ENCODE results near the gene B4GALNT2.
A peak's percentile ranks its signal among the peaks of the same experiment; 100 is the strongest.

DNA sequence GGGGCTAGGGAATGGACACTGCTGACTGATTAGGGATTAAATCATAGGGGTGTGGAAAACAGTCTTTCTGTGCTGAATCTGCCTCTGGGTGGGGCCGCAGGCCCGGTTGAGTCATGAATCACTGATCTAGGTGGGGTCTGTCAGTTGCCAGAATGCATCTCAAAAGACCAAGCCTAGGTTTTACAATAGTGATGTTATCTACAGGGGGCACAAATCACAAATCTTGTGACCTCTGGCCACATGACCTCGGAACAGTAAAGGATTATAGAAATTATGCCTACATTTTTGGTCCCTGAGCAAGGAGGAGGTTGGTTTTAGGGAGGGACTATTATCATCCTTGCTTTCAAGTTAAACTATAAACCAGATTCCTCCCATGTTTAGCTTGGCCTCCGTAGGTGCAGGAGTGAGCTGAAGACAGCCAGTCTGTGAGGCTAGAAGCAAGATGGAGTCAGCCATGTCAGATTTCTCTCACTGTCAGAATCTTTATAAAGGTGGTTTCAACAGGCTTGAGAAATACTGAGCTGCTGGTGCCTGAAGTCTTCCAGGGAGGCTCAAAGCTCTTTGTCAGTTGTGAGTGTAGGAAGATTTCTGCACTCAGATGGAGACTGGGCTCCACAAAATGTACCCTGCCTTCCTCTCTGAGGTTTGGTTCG is 64.9 kb downstream of the B4GALNT2 start:
- TF ChIP-seq, protein P1, sequence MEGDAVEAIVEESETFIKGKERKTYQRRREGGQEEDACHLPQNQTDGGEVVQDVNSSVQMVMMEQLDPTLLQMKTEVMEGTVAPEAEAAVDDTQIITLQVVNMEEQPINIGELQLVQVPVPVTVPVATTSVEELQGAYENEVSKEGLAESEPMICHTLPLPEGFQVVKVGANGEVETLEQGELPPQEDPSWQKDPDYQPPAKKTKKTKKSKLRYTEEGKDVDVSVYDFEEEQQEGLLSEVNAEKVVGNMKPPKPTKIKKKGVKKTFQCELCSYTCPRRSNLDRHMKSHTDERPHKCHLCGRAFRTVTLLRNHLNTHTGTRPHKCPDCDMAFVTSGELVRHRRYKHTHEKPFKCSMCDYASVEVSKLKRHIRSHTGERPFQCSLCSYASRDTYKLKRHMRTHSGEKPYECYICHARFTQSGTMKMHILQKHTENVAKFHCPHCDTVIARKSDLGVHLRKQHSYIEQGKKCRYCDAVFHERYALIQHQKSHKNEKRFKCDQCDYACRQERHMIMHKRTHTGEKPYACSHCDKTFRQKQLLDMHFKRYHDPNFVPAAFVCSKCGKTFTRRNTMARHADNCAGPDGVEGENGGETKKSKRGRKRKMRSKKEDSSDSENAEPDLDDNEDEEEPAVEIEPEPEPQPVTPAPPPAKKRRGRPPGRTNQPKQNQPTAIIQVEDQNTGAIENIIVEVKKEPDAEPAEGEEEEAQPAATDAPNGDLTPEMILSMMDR (IDR thresholded peaks at IDR 0.05; ENCODE audit: control extremely low read depth in 1 of 3, insufficient read depth in 1 of 3, low read depth in 1 of 3, low read length in 3 of 3): peak in 1 of 3 experiments; percentile 3; a peak in 1 of 4 replicates
- TF ChIP-seq CREB1 (IDR thresholded peaks at IDR 0.05) (no peak), SP1 (IDR thresholded peaks at IDR 0.05; ENCODE audit: low read depth, low read length) (no peak), POLR2A (IDR thresholded peaks at IDR 0.05; ENCODE audit: control extremely low read depth in 1 of 2, low read depth in 2 of 2, low read length in 2 of 2) (no peak), EP300 (IDR thresholded peaks at IDR 0.05; ENCODE audit: borderline replicate concordance in 1 of 2, low read depth in 2 of 2, low read length in 2 of 2) (no peak), SIN3A (conservative IDR thresholded peaks at IDR 0.05 in 1 of 2, IDR thresholded peaks at IDR 0.05 in 1 of 2; ENCODE audit: low read depth in 1 of 2, low read length in 2 of 2) (no peak), ASH2L (IDR thresholded peaks at IDR 0.05; ENCODE audit: low read length) (no peak)
- TF ChIP-seq, protein P2, sequence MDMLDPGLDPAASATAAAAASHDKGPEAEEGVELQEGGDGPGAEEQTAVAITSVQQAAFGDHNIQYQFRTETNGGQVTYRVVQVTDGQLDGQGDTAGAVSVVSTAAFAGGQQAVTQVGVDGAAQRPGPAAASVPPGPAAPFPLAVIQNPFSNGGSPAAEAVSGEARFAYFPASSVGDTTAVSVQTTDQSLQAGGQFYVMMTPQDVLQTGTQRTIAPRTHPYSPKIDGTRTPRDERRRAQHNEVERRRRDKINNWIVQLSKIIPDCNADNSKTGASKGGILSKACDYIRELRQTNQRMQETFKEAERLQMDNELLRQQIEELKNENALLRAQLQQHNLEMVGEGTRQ (IDR thresholded peaks at IDR 0.05; ENCODE audit: low read length): no peak
